Ovary (tissue), 9 donors: ENCODE results near the gene VAC14. TPM values are rescaled to one million over a fixed set of nuclear protein-coding genes. Genes with fewer than 3 reads are reported as not detected.
A peak's percentile ranks its signal among the peaks of the same experiment; 100 is the strongest.

Experiments used
- DNase-seq, 5 donors: peaks; one replicate each; pipeline ENCODE4 v3.0.0-alpha.2; 2019 to 2020
- H3K27ac ChIP-seq, 2 donors: fragments of 200-600 bp; one replicate each; pipeline versions ENCODE4 v1.5.1 to v1.8.0; 2019 to 2022
- H3K27me3 ChIP-seq: fragments of 200-600 bp; one replicate; pipeline ENCODE4 v1.8.0; 2022
- H3K36me3 ChIP-seq: fragments of 200-600 bp; sonication (generic); one replicate; pipeline ENCODE4 v1.5.1; 2019
- H3K4me1 ChIP-seq: one replicate; pipeline ENCODE4 v1.8.1; 2013; ENCODE audit warnings: mild to moderate bottlenecking, moderate library complexity; ENCODE audit not compliant: insufficient read depth
- H3K4me3 ChIP-seq: fragments of 200-600 bp; sonication (generic); one replicate; pipeline ENCODE4 v1.5.1; 2017
- H3K9me3 ChIP-seq, 2 donors: fragments of 200-600 bp in 1 of 2; sonication (generic) in 1 of 2; one replicate each; pipeline versions ENCODE4 v1.5.1 to v1.8.1; 2013 to 2019; ENCODE audit warnings: mild to moderate bottlenecking in 1 of 2, moderate library complexity in 1 of 2
- EP300 ChIP-seq: sonication (generic); formaldehyde crosslinking; IDR thresholded peaks from one replicate; pipeline ENCODE4 v1.6.1; 2017; ENCODE audit warnings: antibody characterized with exemption
- POLR2A ChIP-seq: fragments of 450-650 bp; IDR thresholded peaks from one replicate; pipeline ENCODE4 v1.6.1; 2017; ENCODE audit warnings: antibody characterized with exemption, mild to moderate bottlenecking, moderate library complexity
- WGBS, 3 donors: extraction: QIAGEN DNeasy Blood & Tissue Kit in 1 of 3; methylation state at CpG; one replicate each; pipeline versions ENCODE4 v1.1.5 to v1.1.7; 2013 to 2017; 5-methylcytosine and 5-hydroxymethylcytosine counted together
- intact Hi-C, 4 donors: fragments of 100-400 bp; cut with DNase I; formaldehyde crosslinking; loops; one replicate each; pipeline versions ENCODE4 v1.11.0 to v1.15.1; 2022 to 2023
- polyA plus RNA-seq, 2 donors: library from polyadenylated mRNA; stranded (reverse); fragments of 200-250 nt in 1 of 2; fragments of 350-450 nt in 1 of 2; fragmentation: Illumina TruSeq in 1 of 2; extraction: RNeasy Lipid Tissue Mini Kit (QIAGEN cat#74804) in 1 of 2; gene quantifications; one replicate each; pipeline ENCODE4 v1.2.3, GENCODE V29; 2013 to 2014
- total RNA-seq, 7 donors: library from RNA; depleted of rRNA in 2 of 7; stranded (reverse); fragments of >200 nt in 2 of 7; fragmentation: NEBNext Ultra II Directional in 3 of 7; extraction: Animal tissue kit (Norgen Biotek cat#: 25700) in 3 of 7; gene quantifications; one replicate each; pipeline versions ENCODE4 v1.1.0 to v1.2.4, GENCODE V29; 2016 to 2023
- TF ChIP-seq, protein P1 (sequence below), 3 donors: fragments of 450-650 bp in 2 of 3; fragments of 200-600 bp in 1 of 3; IDR thresholded peaks; one replicate each; pipeline versions ENCODE4 v1.5.1 to v1.8.0; 2016 to 2022; ENCODE audit warnings: antibody characterized with exemption in 3 of 3, mild to moderate bottlenecking in 1 of 3
- donor health status: DM: no; HTN: no; CAD: no; lungs with moderate emphysema.
- donor health status: DM: no; HTN: no; CAD: no.
- donor health status: Bipolar disorder and iron deficiency.
- donor health status: DM: yes; HTN: yes; CAD: no.
- donor health status: DM: no; HTN: no; CAD: no.
- donor health status: DM: yes; HTN: yes; CAD: no.

Gene VAC14
- total and polyA plus RNA-seq, 9 donors = 9.9 to 32.4 (median 21.1) TPM

DNA sequence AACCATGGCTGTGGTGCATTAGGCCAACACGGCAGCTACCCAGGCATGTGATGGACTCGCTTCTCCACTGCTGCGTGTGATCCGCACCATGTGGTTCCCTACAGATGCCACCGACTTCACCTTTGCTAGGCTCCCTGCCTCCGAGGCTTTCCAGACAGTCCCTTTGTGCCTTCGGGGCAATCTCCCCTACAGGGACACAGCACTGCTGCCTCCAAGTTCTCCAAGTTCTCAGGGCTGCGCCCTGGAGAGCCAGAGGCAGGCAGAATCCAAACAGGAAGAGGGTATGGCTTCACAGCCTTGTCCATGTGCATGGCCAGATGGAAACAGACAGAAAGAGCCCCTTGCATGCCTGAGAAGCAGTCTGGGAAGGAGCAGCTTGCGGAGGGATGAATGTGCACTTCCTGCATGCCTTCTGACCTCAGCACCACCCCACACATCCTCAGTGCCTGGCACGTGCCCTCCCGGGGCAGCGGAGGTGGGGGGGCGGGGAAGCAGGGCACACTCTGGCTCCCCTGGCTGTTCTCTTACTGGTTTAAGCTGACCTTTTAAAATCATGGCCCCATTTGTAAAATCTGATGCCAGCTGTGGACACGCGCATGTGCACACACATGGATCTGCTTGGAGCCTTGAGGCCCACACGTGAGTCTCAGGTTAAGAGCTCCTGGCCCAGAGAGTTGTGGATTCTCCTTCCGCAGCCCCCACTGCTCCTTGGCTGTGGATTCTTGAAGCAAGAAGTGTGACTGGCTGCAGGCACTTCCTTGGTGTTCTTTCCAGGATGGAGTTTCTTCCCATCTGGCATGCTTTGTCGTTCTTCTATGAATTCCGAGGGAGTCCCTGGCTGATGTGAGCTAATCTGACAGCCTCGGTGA lies 59.8 kb downstream of the VAC14 start:
- Histone ChIP-seq H3K4me3 (no peak overlapping the region), H3K9me3 (no peaks in the 10 kb centered on the region), H3K27ac (no peak overlapping the region), H3K36me3 (no peaks in the 10 kb centered on the region), H3K27me3 (no peaks in the 10 kb centered on the region), H3K4me1 (peaks cover 7% of the 10 kb centered on the region)
- no peak for DNase-seq
- intact Hi-C loops = no loop called here
- TF ChIP-seq EP300 (no peak), POLR2A (no peak)
- TF ChIP-seq, protein P1, sequence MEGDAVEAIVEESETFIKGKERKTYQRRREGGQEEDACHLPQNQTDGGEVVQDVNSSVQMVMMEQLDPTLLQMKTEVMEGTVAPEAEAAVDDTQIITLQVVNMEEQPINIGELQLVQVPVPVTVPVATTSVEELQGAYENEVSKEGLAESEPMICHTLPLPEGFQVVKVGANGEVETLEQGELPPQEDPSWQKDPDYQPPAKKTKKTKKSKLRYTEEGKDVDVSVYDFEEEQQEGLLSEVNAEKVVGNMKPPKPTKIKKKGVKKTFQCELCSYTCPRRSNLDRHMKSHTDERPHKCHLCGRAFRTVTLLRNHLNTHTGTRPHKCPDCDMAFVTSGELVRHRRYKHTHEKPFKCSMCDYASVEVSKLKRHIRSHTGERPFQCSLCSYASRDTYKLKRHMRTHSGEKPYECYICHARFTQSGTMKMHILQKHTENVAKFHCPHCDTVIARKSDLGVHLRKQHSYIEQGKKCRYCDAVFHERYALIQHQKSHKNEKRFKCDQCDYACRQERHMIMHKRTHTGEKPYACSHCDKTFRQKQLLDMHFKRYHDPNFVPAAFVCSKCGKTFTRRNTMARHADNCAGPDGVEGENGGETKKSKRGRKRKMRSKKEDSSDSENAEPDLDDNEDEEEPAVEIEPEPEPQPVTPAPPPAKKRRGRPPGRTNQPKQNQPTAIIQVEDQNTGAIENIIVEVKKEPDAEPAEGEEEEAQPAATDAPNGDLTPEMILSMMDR (IDR thresholded peaks at IDR 0.05) = no peak
- 56 to 69% (median 67%) methylated on average over 20 of the region's 20 CpGs for WGBS, 3 donors

DNA sequence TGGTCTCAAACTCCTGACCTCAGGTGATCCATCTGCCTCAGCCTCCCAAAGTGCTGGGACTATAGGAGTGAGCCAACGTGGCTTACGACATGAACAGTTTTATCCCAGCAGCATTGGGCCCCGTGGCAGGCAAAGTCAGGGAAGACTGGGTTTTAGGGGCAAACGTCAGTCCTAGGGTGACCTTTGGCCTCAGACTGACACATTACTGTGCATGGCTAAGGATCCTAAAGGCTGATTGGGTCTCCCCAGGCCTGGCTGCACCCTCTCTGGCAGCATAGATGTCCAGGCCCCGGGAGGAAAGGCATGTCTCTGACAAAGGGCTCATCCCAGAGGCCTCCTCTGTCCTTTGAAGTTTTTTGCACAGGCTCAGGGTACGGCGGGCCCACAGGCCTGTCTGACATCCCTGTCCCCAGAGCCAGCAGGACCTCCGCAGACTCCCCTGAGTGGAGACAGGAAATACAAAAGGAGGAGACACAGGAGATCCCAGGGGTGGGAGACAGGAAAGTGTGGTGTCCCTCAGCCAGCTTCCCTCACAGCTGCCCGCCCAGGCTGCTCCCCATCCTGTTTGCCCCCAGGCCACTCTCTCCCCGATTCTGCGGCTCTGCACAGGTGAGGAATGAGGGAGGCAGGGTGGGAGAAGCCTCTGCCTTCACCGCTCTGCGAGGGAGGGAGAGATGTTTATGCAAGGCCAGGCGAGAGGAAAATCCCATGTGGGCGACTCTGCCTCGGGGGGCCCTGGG lies 60.6 kb downstream of the VAC14 start:
- Histone ChIP-seq H3K9me3 (no peaks in the 10 kb centered on the region), H3K4me3 (no peak overlapping the region), H3K4me1 (peaks cover 4% of the 10 kb centered on the region), H3K27ac (no peak overlapping the region), H3K36me3 (no peaks in the 10 kb centered on the region), H3K27me3 (no peaks in the 10 kb centered on the region)
- DNase-seq = no peak
- WGBS, 3 donors = 84 to 87% (median 84%) methylated on average over 16 of the region's 16 CpGs
- intact Hi-C loops = no loop called here
- no peak for TF ChIP-seq EP300
- TF ChIP-seq POLR2A = no peak
- TF ChIP-seq, protein P1 (IDR thresholded peaks at IDR 0.05) = no peak

DNA sequence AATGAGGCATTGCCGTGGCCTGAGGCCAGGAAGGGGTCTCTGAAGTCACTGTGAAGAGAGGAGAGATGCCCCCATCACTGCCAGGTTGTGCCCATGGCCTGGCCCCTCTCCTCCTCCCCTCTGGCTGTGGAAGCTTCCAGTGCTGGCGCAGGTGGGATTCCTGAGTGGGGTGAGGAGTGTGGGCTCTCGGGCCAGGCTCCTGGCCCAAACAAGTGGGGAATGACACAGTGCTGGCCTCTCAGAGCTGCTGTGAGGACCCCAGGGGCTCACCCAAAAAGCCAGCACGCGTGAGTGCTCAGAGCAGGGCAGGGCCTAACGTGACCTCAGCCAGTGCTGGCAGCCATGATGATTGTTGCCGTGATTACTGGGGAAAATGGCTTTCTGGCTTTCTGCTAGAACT lies 61.6 kb downstream of the VAC14 start:
- no peaks in the 10 kb centered on the region for H3K27me3 ChIP-seq
- intact Hi-C loops = loop anchor here in 1 of 4 donors (2.0 kb wide), 1 partner anchor 53 kb away; the partner anchor contains the start of gene MTSS2
- H3K9me3 ChIP-seq = no peaks in the 10 kb centered on the region
- WGBS, 3 donors = 92 to 93% (median 92%) methylated on average over 7 of the region's 7 CpGs
- no peaks in the 10 kb centered on the region for H3K36me3 ChIP-seq
- no peak overlapping the region for H3K27ac ChIP-seq
- DNase-seq = no peak
- TF ChIP-seq, protein P1 (IDR thresholded peaks at IDR 0.05) = no peak
- TF ChIP-seq POLR2A (no peak), EP300 (no peak)
- peaks cover 4% of the 10 kb centered on the region for H3K4me1 ChIP-seq
- no peak overlapping the region for H3K4me3 ChIP-seq

DNA sequence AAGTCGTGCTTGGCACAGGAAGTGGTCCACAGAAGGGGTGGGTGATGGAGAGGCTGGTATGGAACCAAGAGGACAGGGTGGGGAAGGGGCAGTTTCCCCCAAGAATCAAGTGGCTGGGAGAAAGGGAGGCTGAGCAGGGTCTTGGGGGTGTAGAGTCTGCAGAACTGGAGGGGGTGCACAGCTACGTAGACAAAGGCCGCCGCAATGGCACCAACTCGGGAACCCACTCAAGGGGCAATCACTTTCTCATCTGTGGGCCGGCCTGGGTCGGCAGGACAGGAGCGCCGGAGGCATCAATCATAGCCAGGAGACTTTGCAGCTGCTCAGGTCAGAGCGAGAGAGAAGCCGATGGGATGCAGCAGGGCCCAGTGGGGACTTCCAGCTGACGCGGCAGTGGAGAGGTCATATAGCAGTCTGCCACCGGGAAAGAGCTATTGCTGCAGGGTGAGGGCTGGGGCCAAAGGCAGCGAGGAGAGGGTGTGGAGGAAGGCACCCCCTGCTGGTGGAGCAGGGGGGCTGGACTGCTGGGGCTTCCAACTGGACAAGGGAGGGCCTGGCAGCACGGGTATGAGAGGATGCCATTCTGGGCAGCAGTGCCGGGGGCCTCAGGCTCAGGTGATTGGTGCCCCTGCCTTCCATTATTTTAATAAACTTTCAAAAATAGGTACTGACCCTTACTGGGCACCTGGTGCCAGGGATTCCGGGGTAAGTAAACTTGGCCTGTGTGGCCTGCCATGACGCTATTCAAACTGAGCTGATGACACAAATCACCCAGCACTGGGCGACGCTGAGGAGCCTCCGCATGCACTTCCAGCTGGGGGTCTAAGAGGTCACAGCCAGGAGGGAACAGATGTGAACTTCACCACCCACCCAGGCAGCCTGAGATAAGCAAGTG lies 62.6 kb downstream of the VAC14 start:
- WGBS, 3 donors = 64 to 67% (median 67%) methylated on average over 22 of the region's 22 CpGs
- intact Hi-C loops = loop anchor here in 1 of 4 donors (2.0 kb wide), 1 partner anchor 52 kb away; the partner anchor contains the start of gene MTSS2
- no peak for TF ChIP-seq EP300
- TF ChIP-seq, protein P1 (IDR thresholded peaks at IDR 0.05) = peak in 2 of 3 donors; percentile 47 to 56
- H3K36me3 ChIP-seq = no peaks in the 10 kb centered on the region
- no peaks in the 10 kb centered on the region for H3K9me3 ChIP-seq
- peak in 3 of 5 donors; percentile 50 to 64 (median 61) for DNase-seq
- H3K27me3 ChIP-seq = no peaks in the 10 kb centered on the region
- peaks cover 4% of the 10 kb centered on the region for H3K4me1 ChIP-seq
- no peak overlapping the region for H3K4me3 ChIP-seq
- peak overlapping the region; percentile 45 to 87 for H3K27ac ChIP-seq
